GM19238 (cell line): ENCODE measurements around the gene GBA2.

ENCODE experiments used
- DNase-seq: peaks from one replicate; pipeline ENCODE4 v3.0.0; 2011; ENCODE audit warnings: low spot score; ENCODE audit not compliant: insufficient read length

GBA2 gene

DNA sequence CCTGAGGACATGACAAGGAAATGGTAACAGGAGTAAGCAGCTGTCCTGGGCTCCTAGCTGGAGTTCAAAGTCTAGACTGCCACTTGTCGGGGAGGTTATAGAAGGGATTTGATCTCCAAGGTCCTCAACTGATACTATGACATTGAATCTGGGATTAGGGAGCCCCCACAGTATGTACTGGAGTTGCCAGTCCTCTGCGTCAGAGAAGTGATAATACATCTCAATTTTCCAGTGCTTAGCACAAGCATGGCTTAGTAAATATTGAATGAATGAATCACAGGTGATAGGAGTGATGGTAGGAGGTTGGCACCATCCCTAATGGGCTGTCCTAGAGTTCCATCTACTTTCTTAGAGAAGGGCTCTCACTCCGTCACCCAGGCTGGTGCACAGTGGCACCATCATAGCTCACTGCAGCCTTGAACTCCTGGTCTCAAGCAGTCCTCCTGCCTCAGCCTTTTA, 53.1 kb downstream of the GBA2 start:
- no peak for DNase-seq

DNA sequence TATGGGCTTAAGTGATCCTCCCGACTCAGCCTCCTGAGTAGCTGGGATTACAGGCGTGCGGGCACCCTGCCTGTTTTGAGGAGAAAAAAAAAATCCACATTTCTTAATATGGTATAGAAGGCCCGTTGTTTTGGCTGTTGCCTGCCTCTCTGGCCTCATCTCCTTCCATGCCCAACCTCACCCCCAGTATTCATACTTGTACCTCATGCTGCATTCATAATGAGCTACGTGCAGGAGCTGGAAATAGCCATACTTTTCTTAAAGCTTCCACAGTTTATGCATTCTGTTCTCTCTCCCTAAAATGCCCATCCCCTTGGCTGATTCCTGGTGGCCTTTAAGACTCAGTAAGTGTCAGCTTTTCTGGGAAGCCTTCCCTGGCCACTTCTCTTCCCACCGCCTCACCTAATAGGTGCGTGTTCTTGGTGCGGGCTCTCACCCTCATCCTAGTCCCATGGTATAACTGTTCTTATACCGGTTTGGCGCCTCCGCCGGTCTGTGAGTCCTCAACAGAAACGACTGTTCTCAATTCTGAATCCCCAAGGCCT, 57.2 kb downstream of the GBA2 start:
- no peak for DNase-seq

DNA sequence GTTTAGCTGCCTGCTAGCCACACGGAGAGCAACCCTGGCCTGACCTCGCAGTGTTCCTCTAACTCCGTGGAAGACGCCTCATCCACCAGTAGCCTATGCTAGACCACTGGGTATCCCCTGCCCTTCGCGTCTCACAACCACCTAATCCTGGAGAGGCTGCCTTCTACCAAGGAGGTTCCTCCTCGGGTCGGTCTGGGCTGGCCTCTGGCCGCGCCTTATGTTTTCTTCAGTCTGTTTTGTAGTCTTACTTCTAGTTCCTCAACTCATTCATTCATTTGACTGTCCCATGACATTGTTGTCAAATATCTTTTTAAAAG, 57.7 kb downstream of the GBA2 start:
- DNase-seq = no peak

DNA sequence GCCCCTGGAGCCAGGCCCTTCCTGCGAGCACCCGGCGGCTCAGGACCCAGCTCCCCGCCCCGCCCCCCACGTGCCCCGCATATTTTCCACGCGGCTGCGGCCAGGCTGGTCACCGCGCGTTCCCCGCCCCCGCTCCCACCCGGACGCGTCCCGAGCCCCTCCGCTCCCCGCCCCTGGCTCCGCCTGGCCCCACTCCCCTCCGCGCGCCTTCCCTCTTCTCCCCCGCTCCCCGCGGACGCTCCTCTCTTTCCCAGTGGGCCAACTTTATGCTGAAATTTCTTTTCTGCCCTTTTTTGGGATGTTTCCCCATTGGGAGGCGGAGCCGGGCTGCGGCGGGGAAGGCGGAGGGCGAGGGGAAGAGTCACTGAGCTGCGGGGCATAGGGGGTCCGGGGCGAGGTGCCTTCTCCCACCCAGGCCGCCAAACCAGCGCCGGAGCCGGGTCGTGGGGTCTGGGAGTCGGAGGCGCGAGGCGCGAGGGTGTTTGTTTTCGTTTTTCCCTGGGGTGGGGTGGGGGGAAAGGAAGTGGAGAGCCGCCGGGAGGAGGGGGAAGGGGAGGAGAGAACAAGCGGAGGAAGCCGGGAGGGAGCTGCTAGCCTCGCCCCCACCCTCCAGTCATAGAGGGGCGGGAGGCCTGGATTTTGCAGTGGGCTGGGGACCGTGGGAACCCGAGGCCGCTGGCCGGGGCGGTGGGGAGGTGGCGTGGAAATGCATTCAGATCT, 58.3 kb downstream of the GBA2 start:
- DNase-seq = peak; percentile 47

DNA sequence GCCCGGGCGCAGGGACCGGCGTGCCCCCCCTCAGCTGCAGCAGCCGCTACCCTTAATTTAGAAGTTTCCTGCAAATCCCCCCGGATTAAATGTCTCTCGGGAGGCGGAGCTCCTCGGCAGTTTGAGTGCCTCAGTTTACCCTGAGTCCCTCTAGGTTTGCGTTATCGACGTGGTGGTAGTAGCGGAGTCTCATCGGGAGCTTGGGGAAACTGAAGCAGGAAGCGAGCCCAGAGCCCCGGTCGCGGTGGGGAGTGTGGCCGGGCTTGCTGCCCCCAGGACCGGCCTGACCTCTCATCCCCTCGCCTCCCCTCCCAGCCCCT, 58.8 kb downstream of the GBA2 start:
- DNase-seq = no peak

DNA sequence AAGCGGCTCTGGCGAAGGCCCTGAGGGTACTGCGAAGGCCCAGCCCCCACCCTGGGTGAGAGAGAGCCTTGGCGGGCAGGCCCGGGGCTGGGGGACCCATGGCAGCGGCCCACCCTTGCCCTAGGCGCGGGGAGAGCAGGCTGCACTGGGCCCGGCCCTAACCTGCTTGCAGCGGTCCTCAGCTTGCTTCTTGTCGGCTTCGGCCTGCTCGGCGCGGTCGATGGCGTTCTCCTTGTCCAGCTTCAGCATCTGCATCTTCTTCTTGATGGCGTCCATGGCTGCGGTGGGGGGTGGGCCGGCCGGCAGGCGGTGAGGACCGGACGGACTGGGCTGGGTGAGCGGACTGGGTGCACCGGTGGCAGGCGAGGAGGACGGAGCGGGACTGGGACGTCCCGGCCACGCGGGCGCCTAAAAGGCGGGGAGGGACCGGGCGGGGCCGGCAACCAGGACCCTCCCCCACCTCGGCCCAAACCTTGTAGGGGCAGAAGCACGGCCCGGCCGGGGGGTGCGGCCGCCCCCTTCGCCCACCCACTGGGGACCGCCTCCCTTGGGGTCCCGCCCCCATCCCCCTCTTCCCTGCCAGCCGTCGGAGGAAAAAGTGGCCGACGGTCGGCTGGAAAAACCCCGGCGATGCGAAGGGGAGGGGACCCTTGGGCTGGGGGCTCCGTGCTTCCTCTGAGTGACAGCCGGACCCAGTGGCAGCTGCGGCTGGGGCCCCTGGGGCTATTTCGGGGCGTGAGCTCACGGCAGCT, 59.3 kb downstream of the GBA2 start, which contains the start of gene TPM2:
TSS of gene TPM2 (minus strand) at position 384 of the 752 bp plus-strand sequence. CDS start at position 276, 108 bp downstream.
- DNase-seq = no peak

DNA sequence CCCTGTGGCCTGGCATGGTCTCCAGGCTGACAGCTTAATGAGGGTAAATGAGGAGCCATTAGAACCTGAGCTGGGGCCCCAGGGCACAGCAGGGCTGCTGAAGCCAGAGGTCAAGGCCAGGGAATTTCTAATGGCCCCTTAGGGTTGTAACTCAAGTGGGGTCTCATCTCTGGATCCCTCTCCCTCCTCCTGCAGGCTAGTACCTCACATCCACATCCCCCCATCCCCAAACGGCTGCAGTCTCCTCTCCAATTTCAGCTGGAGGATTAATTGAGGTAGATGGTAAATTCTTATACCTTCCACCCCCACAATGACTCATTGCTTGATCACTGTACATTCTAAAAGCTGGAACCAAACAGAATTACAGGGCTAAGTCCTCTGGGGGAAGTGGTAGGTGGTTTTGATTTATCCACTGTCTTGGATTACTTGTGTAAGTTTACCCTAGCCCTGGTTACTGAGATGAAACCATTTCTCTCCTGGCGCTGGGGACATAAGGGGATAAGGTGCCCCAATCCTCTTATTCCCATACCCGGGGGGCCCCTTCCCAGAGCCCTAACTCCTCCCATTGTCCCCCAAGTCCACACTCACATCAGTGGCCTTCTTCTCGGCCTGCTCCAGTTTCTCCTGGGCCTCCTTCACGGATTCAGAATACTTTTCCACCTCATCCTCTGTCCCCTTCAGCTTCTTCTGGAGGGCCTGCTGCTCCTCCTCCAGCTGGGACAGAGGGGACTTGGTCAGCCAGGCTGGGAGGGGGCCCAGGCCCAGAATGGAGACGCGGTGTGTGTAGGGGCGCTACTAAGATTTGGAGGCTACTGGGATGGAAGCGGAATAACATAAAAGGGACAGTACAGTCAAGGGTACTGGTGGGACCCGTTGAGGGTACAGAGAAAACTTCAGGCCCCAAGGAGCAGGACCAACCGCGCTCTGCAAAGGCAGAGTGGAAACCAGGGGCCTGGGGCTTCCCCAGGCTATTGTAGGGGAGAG, 60.2 kb downstream of the GBA2 start:
- DNase-seq = no peak

DNA sequence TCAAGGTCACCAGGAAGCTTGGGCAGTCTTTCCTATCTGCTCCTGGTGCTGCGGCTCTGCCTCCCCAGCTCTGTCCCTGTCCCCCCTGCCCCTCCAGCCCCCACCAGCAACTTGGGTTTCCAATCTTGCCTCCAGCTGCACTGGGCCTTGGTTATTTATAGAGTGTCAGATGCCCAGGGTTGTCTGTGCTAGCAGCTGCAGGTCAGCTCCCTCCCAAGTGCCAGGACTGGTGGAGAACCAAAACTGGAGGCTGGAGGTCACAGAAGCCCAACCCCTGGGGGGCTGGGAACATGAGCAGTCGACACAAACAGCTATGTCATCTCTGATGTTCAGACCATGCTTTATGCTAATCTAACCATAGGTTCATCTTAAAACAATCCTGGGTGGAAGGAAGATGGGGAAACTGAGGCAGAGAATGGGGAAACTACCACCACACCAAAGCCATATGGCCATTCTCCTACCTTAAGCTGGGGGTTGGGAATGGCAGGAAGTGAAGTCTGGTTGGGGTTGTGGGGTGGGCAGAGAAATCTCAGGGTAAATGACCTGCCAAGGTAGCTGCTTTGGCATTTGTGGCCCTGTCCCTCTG, 61.0 kb downstream of the GBA2 start:
- DNase-seq = no peak

DNA sequence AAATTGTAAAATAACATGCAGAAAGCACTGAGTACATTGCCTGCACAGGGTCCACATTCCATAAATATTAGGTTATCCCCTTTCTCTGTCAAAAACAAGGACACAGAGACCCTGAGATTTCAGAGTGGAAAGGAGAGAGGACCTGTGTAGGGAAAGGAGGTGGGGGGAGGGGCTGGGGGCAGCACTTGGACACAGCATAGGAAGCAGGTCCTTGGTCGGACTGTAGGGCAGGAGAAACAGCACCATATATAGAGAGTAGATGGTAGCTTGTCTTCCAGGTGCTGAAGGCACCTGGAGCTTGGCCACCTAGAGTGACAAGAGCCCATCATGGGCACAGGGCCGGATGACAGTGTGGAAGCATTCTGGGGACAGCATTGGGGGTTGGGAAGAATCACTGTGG, 61.7 kb downstream of the GBA2 start:
- no peak for DNase-seq
